ENCODE data around the gene GPR176.

GPR176 gene

GRCh38 chr15:39957481-39957880, 37.4 kb upstream of the GPR176 start:
- no peak for TF ChIP-seq YY1 (IDR thresholded peaks at IDR 0.05; ENCODE audit: low read depth)
- TF ChIP-seq RAD21 (IDR thresholded peaks at IDR 0.05; ENCODE audit: low read depth), result no peak
- TF ChIP-seq, protein P1, sequence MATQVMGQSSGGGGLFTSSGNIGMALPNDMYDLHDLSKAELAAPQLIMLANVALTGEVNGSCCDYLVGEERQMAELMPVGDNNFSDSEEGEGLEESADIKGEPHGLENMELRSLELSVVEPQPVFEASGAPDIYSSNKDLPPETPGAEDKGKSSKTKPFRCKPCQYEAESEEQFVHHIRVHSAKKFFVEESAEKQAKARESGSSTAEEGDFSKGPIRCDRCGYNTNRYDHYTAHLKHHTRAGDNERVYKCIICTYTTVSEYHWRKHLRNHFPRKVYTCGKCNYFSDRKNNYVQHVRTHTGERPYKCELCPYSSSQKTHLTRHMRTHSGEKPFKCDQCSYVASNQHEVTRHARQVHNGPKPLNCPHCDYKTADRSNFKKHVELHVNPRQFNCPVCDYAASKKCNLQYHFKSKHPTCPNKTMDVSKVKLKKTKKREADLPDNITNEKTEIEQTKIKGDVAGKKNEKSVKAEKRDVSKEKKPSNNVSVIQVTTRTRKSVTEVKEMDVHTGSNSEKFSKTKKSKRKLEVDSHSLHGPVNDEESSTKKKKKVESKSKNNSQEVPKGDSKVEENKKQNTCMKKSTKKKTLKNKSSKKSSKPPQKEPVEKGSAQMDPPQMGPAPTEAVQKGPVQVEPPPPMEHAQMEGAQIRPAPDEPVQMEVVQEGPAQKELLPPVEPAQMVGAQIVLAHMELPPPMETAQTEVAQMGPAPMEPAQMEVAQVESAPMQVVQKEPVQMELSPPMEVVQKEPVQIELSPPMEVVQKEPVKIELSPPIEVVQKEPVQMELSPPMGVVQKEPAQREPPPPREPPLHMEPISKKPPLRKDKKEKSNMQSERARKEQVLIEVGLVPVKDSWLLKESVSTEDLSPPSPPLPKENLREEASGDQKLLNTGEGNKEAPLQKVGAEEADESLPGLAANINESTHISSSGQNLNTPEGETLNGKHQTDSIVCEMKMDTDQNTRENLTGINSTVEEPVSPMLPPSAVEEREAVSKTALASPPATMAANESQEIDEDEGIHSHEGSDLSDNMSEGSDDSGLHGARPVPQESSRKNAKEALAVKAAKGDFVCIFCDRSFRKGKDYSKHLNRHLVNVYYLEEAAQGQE (IDR thresholded peaks at IDR 0.05; ENCODE audit: low read depth), result no peak
- TF ChIP-seq NFIC (IDR thresholded peaks at IDR 0.05), result no peak
- TF ChIP-seq EGR1 (IDR thresholded peaks at IDR 0.05), result no peak

GRCh38 chr15:39953521-39953920, 33.5 kb upstream of the GPR176 start:
- TF ChIP-seq CEBPB (IDR thresholded peaks at IDR 0.05) (peak; percentile 65; the same call in 1 of the 2 replicates), NFIC (IDR thresholded peaks at IDR 0.05) (no peak), CREB1 (IDR thresholded peaks at IDR 0.05; ENCODE audit: low read depth) (no peak)

DNA sequence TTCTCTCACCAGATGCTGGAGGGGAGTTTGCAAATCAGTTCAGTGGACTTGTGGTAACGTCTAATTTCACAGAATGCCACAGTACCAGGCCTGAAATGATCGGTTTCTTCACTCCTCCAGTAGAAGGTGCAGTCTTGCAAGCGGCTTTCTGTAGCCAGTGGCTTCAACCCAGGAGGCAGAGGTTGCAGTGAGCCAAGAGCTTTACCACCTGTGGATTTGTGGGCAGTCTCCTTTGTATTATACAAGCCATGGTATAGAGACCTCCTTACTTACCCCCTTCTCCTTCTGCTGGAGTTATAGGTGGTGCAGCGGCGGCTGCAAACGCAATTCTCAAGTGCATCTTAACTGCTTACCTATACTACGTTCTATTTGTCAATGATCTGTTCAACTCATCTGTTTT, 31.5 kb upstream of the GPR176 start:
- TF ChIP-seq FOXM1 (IDR thresholded peaks at IDR 0.05; ENCODE audit: borderline replicate concordance, low read depth), result no peak
- TF ChIP-seq TCF12 (IDR thresholded peaks at IDR 0.05; ENCODE audit: low read depth), result no peak
- no peak for TF ChIP-seq MAX (IDR thresholded peaks at IDR 0.05)
- no peak for TF ChIP-seq YY1 (IDR thresholded peaks at IDR 0.05; ENCODE audit: low read depth)
- no peak for TF ChIP-seq RAD21 (IDR thresholded peaks at IDR 0.05; ENCODE audit: low read depth)
- TF ChIP-seq TEAD4 (IDR thresholded peaks at IDR 0.05), result no peak

DNA sequence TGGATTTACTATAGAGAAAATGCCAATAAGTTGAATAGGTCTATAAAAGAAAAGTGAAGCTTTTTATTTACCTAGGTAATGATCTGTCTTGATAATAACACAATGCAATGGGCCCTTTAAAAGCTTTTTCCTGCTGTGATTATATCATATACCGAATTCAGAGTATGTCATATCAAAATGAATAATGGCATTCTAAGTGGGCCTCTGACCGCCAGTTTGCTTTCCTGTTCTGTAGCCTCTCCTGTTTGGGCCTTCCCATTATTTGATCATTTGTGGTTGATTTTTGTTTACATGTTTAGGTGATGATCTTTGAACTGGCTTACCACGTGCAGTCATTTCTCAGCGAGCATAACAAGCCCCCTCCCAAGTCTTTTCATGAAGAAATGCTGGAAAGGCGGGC, 28.8 kb upstream of the GPR176 start:
- TF ChIP-seq EGR1 (IDR thresholded peaks at IDR 0.05), result no peak
- no peak for TF ChIP-seq NFIC (IDR thresholded peaks at IDR 0.05)
- TF ChIP-seq RAD21 (IDR thresholded peaks at IDR 0.05; ENCODE audit: low read depth), result no peak
- TF ChIP-seq TEAD4 (IDR thresholded peaks at IDR 0.05), result no peak
- TF ChIP-seq TAF1 (IDR thresholded peaks at IDR 0.05; ENCODE audit: low read depth), result no peak
- TF ChIP-seq, protein P2, sequence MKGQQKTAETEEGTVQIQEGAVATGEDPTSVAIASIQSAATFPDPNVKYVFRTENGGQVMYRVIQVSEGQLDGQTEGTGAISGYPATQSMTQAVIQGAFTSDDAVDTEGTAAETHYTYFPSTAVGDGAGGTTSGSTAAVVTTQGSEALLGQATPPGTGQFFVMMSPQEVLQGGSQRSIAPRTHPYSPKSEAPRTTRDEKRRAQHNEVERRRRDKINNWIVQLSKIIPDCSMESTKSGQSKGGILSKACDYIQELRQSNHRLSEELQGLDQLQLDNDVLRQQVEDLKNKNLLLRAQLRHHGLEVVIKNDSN (IDR thresholded peaks at IDR 0.05), result no peak
- no peak for TF ChIP-seq EP300 (IDR thresholded peaks at IDR 0.05; ENCODE audit: borderline replicate concordance)
- TF ChIP-seq, protein P1 (IDR thresholded peaks at IDR 0.05; ENCODE audit: low read depth), result no peak
- no peak for TF ChIP-seq YY1 (IDR thresholded peaks at IDR 0.05; ENCODE audit: low read depth)
- TF ChIP-seq CREB1 (IDR thresholded peaks at IDR 0.05; ENCODE audit: low read depth), result no peak
- no peak for TF ChIP-seq TCF12 (IDR thresholded peaks at IDR 0.05; ENCODE audit: low read depth)
- TF ChIP-seq CEBPB (IDR thresholded peaks at IDR 0.05), result no peak
- TF ChIP-seq ZBTB7A (IDR thresholded peaks at IDR 0.05; ENCODE audit: low read depth), result no peak

DNA sequence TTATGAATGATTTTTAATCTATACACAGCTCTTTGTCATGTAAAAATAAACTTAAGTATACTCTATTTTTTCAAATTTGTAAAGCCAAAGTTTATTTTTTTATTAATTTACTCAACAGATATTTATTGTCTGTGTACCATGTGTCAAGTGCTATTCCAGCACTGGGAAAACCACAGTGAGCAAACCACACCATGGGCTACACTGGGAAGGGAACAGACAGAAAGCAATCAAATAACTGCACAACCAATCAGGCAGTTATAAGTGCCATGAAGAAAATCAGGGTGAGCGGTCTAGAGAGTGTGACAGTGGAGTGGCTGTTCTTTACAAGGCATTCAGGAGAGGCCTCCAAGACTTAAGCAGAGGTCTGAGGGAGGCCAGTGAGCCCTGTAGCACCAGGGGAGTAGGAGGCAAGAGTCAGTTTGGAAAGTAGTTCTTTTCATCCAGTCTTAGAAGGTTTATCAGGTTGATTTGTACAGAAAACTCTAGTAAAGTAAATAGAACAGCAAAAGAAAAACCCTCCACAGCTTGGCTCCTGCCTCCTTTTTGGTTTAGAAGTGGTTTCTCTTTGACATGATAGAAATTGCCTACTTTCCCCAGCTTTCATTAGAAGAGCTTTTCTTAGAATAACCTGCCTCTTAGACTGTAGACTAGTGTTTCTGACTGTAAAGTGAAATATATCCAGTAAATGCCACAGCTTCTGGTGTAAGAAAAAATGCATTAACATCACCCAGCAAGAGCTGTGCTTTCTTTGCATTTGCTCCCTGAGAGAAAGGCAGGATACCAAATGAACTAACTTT, 27.5 kb upstream of the GPR176 start:
- TF ChIP-seq MAX (IDR thresholded peaks at IDR 0.05) (no peak), EP300 (IDR thresholded peaks at IDR 0.05; ENCODE audit: borderline replicate concordance) (no peak), TAF1 (IDR thresholded peaks at IDR 0.05; ENCODE audit: low read depth) (no peak), FOXM1 (IDR thresholded peaks at IDR 0.05; ENCODE audit: borderline replicate concordance, low read depth) (no peak), CEBPB (IDR thresholded peaks at IDR 0.05) (no peak), TEAD4 (IDR thresholded peaks at IDR 0.05) (no peak)
- TF ChIP-seq, protein P2 (IDR thresholded peaks at IDR 0.05), result no peak
- TF ChIP-seq, protein P1 (IDR thresholded peaks at IDR 0.05; ENCODE audit: low read depth), result no peak

All from Ishikawa (cell line).